ENCODE measurements around the gene CFAP54.
"Not testable (repeated sequence)": the region's sequence is repeated elsewhere in the genome, so short reads cannot be mapped to it uniquely, and the experiment has no call there.

The CFAP54 gene

GRCh38 chr12:96635844-96636243 lies 146.5 kb downstream of the CFAP54 start:
- no peak for DNase-seq

- no peak for DNase-seq
These were observed 147.5 kb downstream of the CFAP54 start for GRCh38 chr12:96636895-96637294.

GRCh38 chr12:96648923-96649322 lies 159.5 kb downstream of the CFAP54 start:
- DNase-seq = no peak

GRCh38 chr12:96652870-96653269 lies 163.5 kb downstream of the CFAP54 start:
- DNase-seq = no peak

- no peak for DNase-seq
These were observed 168.7 kb downstream of the CFAP54 start for GRCh38 chr12:96658075-96658474.

GRCh38 chr12:96669786-96670185 lies 180.4 kb downstream of the CFAP54 start:
- DNase-seq = no peak

- no peak for DNase-seq
These were observed 181.0 kb downstream of the CFAP54 start for GRCh38 chr12:96670334-96670899.

GRCh38 chr12:96675519-96675918 lies 186.1 kb downstream of the CFAP54 start:
- not testable (repeated sequence) for DNase-seq

- no peak for DNase-seq
These were observed 188.0 kb downstream of the CFAP54 start for GRCh38 chr12:96677363-96677762.

- no peak for DNase-seq
These were observed 198.3 kb downstream of the CFAP54 start for GRCh38 chr12:96687719-96688118.

GRCh38 chr12:96698521-96698920 lies 209.1 kb downstream of the CFAP54 start:
- DNase-seq = no peak

GRCh38 chr12:96698965-96699364 lies 209.6 kb downstream of the CFAP54 start:
- DNase-seq = no peak

GRCh38 chr12:96701856-96702255 lies 212.5 kb downstream of the CFAP54 start:
- no peak for DNase-seq

- no peak for DNase-seq
These were observed 220.9 kb downstream of the CFAP54 start for GRCh38 chr12:96710127-96710745.

- DNase-seq = no peak
These were observed 222.0 kb downstream of the CFAP54 start for GRCh38 chr12:96711364-96711763.

GRCh38 chr12:96714199-96714598 lies 224.8 kb downstream of the CFAP54 start:
- no peak for DNase-seq

GRCh38 chr12:96719660-96720362 lies 230.4 kb downstream of the CFAP54 start:
- DNase-seq = no peak

- no peak for DNase-seq
These were observed 231.0 kb downstream of the CFAP54 start for GRCh38 chr12:96720363-96720705.

- not testable (repeated sequence) for DNase-seq
These were observed 240.1 kb downstream of the CFAP54 start for GRCh38 chr12:96729466-96729865.

GRCh38 chr12:96729886-96730285 lies 240.5 kb downstream of the CFAP54 start:
- DNase-seq = no peak

- no peak for DNase-seq
These were observed 254.2 kb downstream of the CFAP54 start for GRCh38 chr12:96743606-96744005.

GRCh38 chr12:96749999-96750398 lies 260.6 kb downstream of the CFAP54 start:
- DNase-seq = no peak

GRCh38 chr12:96751626-96752025 lies 262.2 kb downstream of the CFAP54 start:
- DNase-seq = no peak

- DNase-seq = no peak
These were observed 262.8 kb downstream of the CFAP54 start for GRCh38 chr12:96752211-96752610.

- no peak for DNase-seq
These were observed 276.9 kb downstream of the CFAP54 start for GRCh38 chr12:96766232-96766631.
